Pons (tissue), 1 donor: ENCODE data around the gene CEACAM21.

Experiments used
- DNase-seq: peaks from one replicate; pipeline ENCODE4 v3.0.0-alpha.2; 2016; ENCODE audit warnings: low spot score

Gene CEACAM21

DNA sequence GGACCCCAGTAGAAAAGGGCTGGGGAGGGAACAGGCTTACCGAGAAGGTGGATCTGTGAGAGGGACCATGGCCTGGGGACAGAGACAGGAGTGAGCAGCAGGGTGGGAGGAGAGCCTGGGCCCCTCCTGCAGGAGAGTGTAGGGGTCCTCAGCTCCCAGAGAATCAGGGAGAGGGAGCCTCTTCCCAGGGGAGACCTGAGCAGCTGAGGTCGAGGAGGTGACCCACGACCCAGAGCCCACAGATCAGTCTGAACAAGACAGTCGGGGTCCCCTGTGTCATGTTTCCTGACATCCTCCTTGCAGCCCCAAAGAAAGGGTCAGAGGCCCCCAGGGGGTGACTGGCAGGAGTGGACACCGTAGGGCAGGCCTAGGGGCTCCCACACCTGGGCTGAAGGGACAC lies 44.2 kb downstream of the CEACAM21 start:
- no peak for DNase-seq

DNA sequence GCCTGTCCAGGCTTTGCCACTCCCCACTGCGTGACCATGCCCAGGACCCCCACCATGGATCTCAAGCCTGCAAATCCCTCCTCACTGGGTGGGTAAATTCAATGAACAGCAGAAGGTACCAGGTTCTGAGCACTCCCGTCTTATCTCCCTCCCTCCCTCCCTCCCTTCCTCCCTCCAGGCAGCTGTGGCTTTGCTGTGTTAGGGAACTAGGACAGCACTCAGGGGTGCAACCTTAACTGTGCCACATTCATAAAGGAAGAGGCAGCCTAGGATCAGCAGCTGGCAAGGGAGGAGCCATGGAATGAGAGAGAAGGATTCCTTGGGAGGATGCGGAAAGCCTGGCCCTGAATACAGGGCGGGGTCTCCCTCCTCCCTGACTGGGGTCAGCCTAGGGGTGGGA lies 45.3 kb downstream of the CEACAM21 start:
- DNase-seq: no peak

GRCh38 chr19:41621654-41622053 lies 45.7 kb downstream of the CEACAM21 start:
- no peak for DNase-seq

GRCh38 chr19:41623360-41623759 lies 47.4 kb downstream of the CEACAM21 start:
- DNase-seq: no peak

- no peak for DNase-seq
These were observed 48.5 kb downstream of the CEACAM21 start for GRCh38 chr19:41624515-41624914.

GRCh38 chr19:41624937-41625336 lies 49.0 kb downstream of the CEACAM21 start:
- DNase-seq: no peak

- DNase-seq: no peak
These were observed 50.3 kb downstream of the CEACAM21 start for GRCh38 chr19:41626278-41626677.

- DNase-seq: peak; percentile 20
These were observed 50.9 kb downstream of the CEACAM21 start, which contains the start of gene CEACAM4 for GRCh38 chr19:41626877-41627276. TSS of gene CEACAM4 (minus strand) at chr19:41627074. CDS start at chr19:41626963, 111 bp downstream.

DNA sequence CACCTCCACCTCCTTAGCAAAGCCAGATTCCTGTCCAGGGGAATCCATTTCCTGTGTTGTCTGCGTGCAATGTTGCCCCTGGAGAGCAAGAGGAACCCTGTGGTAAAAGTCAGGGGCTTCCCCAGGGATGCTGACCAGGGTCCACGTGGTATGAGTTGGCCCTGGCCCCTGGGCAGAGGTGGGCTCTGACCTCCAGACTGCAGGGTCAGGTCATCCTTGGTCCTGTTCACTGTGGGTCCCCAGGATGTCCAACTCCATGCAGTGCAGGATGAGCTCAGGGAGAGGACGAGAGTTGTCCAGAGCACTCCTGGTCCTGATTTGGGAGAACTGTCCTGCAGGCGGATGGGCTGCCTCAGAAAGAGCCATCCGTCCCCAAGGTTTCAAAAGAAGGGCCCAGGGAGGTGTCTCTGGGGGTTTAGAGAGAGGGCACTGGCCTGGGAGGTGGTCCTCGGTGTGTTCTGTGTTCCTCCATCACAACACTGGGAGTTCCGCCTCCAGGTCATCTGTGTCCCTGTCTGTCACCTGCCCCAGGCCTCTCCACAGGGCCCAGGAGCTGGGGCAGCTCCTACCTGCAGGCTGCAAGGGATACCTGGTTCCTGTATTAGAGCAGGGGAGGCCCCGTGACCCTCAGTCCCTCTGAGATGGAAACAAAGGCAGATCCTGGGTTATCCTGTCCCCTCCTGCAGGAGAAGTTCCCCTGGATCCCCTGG lies 52.2 kb downstream of the CEACAM21 start:
- DNase-seq: no peak
